ENCODE measurements around the gene MET.

Gene MET

DNA sequence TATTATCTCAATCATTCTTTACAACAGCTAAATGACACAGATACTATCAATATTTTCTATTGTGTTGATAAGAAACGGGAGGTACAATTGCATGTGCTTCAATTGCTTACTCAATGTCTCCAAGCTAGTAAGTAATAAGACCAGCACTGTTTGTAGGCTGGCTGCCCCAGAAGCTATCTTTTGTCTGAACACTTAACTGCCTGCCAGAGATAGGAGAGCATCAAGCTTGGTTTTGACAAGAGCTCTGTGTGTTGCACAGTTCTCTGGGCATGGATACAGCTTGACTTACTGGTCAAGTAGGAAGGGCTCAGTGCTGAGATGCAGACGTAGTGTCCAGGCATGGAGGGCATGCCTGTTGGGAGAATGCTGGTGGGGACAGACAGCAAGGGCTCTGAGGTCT, 164.1 kb downstream of the MET start:
- no peak overlapping the region for H3K27ac ChIP-seq (ENCODE audit: low read depth, low read length)
- H3K4me3 ChIP-seq (ENCODE audit: low read depth, low read length): no peak overlapping the region
- H3K4me1 ChIP-seq (ENCODE audit: control insufficient read depth, insufficient read depth, low read length): no peaks in the 10 kb centered on the region
- H3K9ac ChIP-seq (ENCODE audit: low read depth, low read length): no peak overlapping the region
- H3K9me3 ChIP-seq (ENCODE audit: control insufficient read depth, insufficient read depth, low read length): no peaks in the 10 kb centered on the region
- no peaks in the 10 kb centered on the region for H3K36me3 ChIP-seq (ENCODE audit: control insufficient read depth, insufficient read depth, low read length)
- H3K27me3 ChIP-seq (ENCODE audit: control insufficient read depth, insufficient read depth, low read length): no peaks in the 10 kb centered on the region

DNA sequence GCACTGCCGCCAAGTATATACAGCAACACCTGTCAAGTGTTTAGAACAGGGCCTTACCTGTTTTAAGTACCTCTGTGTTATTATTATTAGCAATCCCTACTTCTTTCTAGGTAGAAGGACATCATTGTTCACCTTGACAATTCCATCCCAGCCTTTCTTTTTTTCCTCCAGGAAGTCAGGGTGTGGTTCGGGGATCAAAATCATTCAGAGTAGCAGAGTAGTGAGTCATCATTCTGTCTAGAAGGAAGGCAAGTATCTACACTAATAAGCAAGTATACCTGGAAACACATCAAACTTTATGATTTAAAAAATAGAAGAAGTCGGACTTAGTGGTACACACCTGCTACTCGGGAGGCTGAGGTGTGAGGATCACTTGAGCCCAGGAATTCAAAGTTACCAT, 164.9 kb downstream of the MET start:
- Histone ChIP-seq H3K4me3 (ENCODE audit: low read depth, low read length) (no peak overlapping the region), H3K4me1 (ENCODE audit: control insufficient read depth, insufficient read depth, low read length) (no peaks in the 10 kb centered on the region), H3K36me3 (ENCODE audit: control insufficient read depth, insufficient read depth, low read length) (no peaks in the 10 kb centered on the region), H3K9ac (ENCODE audit: low read depth, low read length) (no peak overlapping the region), H3K9me3 (ENCODE audit: control insufficient read depth, insufficient read depth, low read length) (no peaks in the 10 kb centered on the region), H3K27me3 (ENCODE audit: control insufficient read depth, insufficient read depth, low read length) (no peaks in the 10 kb centered on the region), H3K27ac (ENCODE audit: low read depth, low read length) (no peak overlapping the region)

DNA sequence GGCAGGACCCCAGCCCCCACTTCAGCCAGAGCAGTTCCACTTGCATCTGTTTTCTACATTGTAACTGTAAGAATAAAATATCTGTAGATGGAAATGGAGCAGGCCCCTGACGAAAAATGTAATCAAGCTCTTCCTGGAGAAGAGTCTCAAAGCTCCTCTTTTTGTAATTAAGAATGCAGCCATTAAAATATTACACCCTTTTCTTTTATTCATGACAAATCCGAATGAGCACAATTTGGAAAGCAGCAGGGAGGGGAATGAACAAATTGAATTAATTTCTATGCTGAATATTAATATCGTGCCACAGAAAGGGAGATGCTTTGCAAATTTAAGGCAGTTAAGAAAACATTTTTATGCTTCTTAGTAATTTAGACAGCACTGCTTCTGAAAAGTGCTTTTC, 165.6 kb downstream of the MET start:
- Histone ChIP-seq H3K4me1 (ENCODE audit: control insufficient read depth, insufficient read depth, low read length) (no peaks in the 10 kb centered on the region), H3K4me3 (ENCODE audit: low read depth, low read length) (no peak overlapping the region), H3K27ac (ENCODE audit: low read depth, low read length) (no peak overlapping the region), H3K9me3 (ENCODE audit: control insufficient read depth, insufficient read depth, low read length) (no peaks in the 10 kb centered on the region), H3K9ac (ENCODE audit: low read depth, low read length) (no peak overlapping the region), H3K36me3 (ENCODE audit: control insufficient read depth, insufficient read depth, low read length) (no peaks in the 10 kb centered on the region), H3K27me3 (ENCODE audit: control insufficient read depth, insufficient read depth, low read length) (no peaks in the 10 kb centered on the region)

DNA sequence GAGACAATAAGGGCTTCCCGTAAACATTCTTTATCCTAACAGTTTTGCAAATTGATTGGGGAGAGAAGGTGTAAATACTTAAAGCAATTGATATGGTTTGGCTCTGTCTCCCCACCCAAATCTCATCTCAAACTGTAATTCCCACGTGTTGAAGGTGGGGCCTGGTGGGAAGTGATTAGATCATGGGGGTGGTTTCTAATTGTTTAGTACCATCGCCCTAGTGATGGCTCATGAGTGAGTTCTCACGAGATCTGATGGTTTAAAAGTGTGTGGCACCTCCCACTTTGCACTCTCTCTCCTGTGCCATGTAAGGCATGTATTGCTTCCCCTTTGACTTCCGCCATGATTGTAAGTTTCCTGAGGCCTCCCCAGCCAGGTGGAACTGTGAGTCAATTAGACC, 168.3 kb downstream of the MET start:
- H3K27me3 ChIP-seq (ENCODE audit: control insufficient read depth, insufficient read depth, low read length): no peaks in the 10 kb centered on the region
- no peaks in the 10 kb centered on the region for H3K36me3 ChIP-seq (ENCODE audit: control insufficient read depth, insufficient read depth, low read length)
- no peak overlapping the region for H3K4me3 ChIP-seq (ENCODE audit: low read depth, low read length)
- no peak overlapping the region for H3K9ac ChIP-seq (ENCODE audit: low read depth, low read length)
- no peaks in the 10 kb centered on the region for H3K4me1 ChIP-seq (ENCODE audit: control insufficient read depth, insufficient read depth, low read length)
- no peaks in the 10 kb centered on the region for H3K9me3 ChIP-seq (ENCODE audit: control insufficient read depth, insufficient read depth, low read length)
- no peak overlapping the region for H3K27ac ChIP-seq (ENCODE audit: low read depth, low read length)

DNA sequence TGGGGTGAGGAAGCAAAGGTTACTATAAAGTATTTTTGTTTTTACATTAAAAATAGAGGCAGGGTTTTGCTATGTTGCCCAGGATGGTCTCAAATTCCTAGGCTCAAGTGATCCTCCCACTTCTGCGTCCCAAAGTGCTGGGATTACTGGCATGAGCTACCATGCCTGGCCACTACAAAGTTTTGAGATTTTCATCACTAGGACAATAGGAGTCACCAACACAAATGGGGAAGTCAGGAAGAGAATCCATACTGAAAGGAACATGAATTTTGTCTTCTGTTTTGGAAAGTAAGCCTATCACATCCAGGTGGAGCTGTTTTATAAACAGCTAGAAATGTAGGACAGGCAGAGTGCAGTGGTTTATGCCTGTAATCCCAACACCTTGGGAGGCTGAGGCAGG, 170.4 kb downstream of the MET start:
- H3K27me3 ChIP-seq (ENCODE audit: control insufficient read depth, insufficient read depth, low read length): no peaks in the 10 kb centered on the region
- no peak overlapping the region for H3K9ac ChIP-seq (ENCODE audit: low read depth, low read length)
- H3K4me3 ChIP-seq (ENCODE audit: low read depth, low read length): no peak overlapping the region
- H3K36me3 ChIP-seq (ENCODE audit: control insufficient read depth, insufficient read depth, low read length): no peaks in the 10 kb centered on the region
- no peak overlapping the region for H3K27ac ChIP-seq (ENCODE audit: low read depth, low read length)
- H3K4me1 ChIP-seq (ENCODE audit: control insufficient read depth, insufficient read depth, low read length): no peaks in the 10 kb centered on the region
- H3K9me3 ChIP-seq (ENCODE audit: control insufficient read depth, insufficient read depth, low read length): no peaks in the 10 kb centered on the region

DNA sequence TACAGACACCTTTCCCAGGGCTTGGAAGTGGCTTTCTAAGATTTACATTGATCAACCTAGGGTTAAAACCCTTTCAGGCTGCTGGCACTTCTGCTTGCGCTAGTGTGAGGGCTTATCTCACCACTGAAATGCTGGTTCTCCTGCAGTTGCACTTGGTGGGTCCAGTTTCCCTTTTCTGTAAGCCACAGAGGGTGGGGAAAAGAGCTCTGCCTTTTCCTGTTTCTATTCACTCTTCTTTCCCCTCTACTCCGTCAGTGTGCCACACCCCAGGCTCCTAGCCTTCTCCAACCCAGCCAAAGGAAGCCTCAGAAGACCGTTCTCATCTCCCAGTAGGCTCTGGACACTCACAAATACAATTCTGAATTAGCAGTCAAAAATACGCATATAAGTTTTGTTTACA, 171.4 kb downstream of the MET start:
- Histone ChIP-seq H3K27ac (ENCODE audit: low read depth, low read length) (no peak overlapping the region), H3K4me1 (ENCODE audit: control insufficient read depth, insufficient read depth, low read length) (no peaks in the 10 kb centered on the region), H3K9me3 (ENCODE audit: control insufficient read depth, insufficient read depth, low read length) (no peaks in the 10 kb centered on the region), H3K27me3 (ENCODE audit: control insufficient read depth, insufficient read depth, low read length) (no peaks in the 10 kb centered on the region), H3K4me3 (ENCODE audit: low read depth, low read length) (no peak overlapping the region), H3K9ac (ENCODE audit: low read depth, low read length) (no peak overlapping the region), H3K36me3 (ENCODE audit: control insufficient read depth, insufficient read depth, low read length) (no peaks in the 10 kb centered on the region)
